ENCODE results near the gene DOK3.

DOK3 gene

GRCh38 chr5:177472460-177473442 is 36.9 kb downstream of the DOK3 start:
- no peak for TF ChIP-seq CTCF (IDR thresholded peaks at IDR 0.05; ENCODE audit: extremely low read depth, insufficient read depth, missing control alignments)
- in situ Hi-C loops (cut with MboI; ENCODE audit: low pct_unique_long_range_greater_than_20kb, low sequenced_read_pairs, unreplicated experiment) = no loop called here
- peak; percentile 95 for DNase-seq (ENCODE audit: low spot score)

- in situ Hi-C loops (cut with MboI; ENCODE audit: low pct_unique_long_range_greater_than_20kb, low sequenced_read_pairs, unreplicated experiment) = no loop called here
- peak; percentile 33 for DNase-seq (ENCODE audit: low spot score)
- no peak for TF ChIP-seq CTCF (IDR thresholded peaks at IDR 0.05; ENCODE audit: extremely low read depth, insufficient read depth, missing control alignments)
These were observed 37.8 kb downstream of the DOK3 start for GRCh38 chr5:177471610-177472356.

GRCh38 chr5:177470759-177471536 is 38.7 kb downstream of the DOK3 start:
- in situ Hi-C loops (cut with MboI; ENCODE audit: low pct_unique_long_range_greater_than_20kb, low sequenced_read_pairs, unreplicated experiment) = no loop called here
- TF ChIP-seq CTCF (IDR thresholded peaks at IDR 0.05; ENCODE audit: extremely low read depth, insufficient read depth, missing control alignments) = no peak
- no peak for DNase-seq (ENCODE audit: low spot score)

GRCh38 chr5:177469750-177470525 is 39.7 kb downstream of the DOK3 start:
- no peak for TF ChIP-seq CTCF (IDR thresholded peaks at IDR 0.05; ENCODE audit: extremely low read depth, insufficient read depth, missing control alignments)
- in situ Hi-C loops (cut with MboI; ENCODE audit: low pct_unique_long_range_greater_than_20kb, low sequenced_read_pairs, unreplicated experiment) = no loop called here
- no peak for DNase-seq (ENCODE audit: low spot score)

GRCh38 chr5:177468685-177469628 is 40.7 kb downstream of the DOK3 start:
- in situ Hi-C loops (cut with MboI; ENCODE audit: low pct_unique_long_range_greater_than_20kb, low sequenced_read_pairs, unreplicated experiment) = no loop called here
- no peak for TF ChIP-seq CTCF (IDR thresholded peaks at IDR 0.05; ENCODE audit: extremely low read depth, insufficient read depth, missing control alignments)
- DNase-seq (ENCODE audit: low spot score) = no peak
